SU-DHL-6 (cell line): ENCODE data around the gene COQ8A.

Source experiments
- EZH2phosphoT487 ChIP-seq: fragments of 200-600 bp; sonication (generic), shearing (Covaris generic); conservative IDR thresholded peaks from 2 replicates; pipeline ENCODE4 v1.6.1; 2018; ENCODE audit warnings: mild to moderate bottlenecking, antibody characterized with exemption, low read length, moderate library complexity, mixed read lengths
- TF ChIP-seq, protein P1 (sequence below): fragments of 200-600 bp; sonication (generic); IDR thresholded peaks from one replicate; pipeline ENCODE4 v1.5.1; 2017; ENCODE audit warnings: antibody characterized with exemption, mild to moderate bottlenecking, low read length, moderate library complexity; ENCODE audit not compliant: insufficient read depth, poor library complexity, severe bottlenecking

DNA sequence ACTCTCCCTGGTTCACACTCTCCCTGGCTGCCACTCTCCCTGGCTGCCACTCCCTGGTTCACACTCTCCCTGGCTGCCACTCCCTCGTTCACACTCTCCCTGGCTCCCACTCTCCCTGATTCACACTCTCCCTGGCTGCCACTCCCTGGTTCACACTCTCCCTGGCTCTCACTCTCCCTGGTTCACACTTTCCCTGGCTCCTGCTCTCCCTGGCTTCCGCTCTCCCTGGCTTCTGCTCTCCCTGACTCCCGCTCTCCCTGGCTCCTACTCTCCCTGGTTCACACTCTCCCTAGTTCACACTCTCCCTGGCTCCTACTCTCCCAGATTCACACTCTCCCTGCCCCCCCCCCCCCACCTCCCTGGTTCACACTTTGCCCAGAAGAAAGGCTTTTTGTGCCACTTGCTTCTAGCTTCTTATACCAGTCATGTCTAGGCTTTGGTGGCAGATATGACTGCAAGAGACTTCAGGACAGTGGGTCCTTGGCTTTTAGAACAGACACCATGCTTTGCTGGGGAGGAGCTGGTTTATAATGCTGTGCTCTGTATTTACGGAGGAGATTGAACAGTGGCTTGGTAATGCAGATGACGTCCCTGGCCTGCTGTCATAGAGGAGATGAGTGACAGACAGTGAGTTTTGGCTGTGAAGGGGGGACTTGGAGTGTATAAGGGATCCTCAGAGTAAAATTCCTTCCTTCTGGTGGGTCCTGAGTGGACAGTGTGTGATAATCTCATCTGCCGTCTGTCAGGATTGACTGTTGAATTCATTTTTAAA, 17.0 kb downstream of the COQ8A start:
- TF ChIP-seq, protein P1, sequence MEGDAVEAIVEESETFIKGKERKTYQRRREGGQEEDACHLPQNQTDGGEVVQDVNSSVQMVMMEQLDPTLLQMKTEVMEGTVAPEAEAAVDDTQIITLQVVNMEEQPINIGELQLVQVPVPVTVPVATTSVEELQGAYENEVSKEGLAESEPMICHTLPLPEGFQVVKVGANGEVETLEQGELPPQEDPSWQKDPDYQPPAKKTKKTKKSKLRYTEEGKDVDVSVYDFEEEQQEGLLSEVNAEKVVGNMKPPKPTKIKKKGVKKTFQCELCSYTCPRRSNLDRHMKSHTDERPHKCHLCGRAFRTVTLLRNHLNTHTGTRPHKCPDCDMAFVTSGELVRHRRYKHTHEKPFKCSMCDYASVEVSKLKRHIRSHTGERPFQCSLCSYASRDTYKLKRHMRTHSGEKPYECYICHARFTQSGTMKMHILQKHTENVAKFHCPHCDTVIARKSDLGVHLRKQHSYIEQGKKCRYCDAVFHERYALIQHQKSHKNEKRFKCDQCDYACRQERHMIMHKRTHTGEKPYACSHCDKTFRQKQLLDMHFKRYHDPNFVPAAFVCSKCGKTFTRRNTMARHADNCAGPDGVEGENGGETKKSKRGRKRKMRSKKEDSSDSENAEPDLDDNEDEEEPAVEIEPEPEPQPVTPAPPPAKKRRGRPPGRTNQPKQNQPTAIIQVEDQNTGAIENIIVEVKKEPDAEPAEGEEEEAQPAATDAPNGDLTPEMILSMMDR, result no peak
- no peak for TF ChIP-seq EZH2phosphoT487
